NCI-H187 treated with DMSO at 0.1 percent for 48 hours (cell line): ENCODE measurements around the gene MAS1.
"Not testable (repeated sequence)": the region's sequence is repeated elsewhere in the genome, so short reads cannot be mapped to it uniquely, and the experiment has no call there.

ENCODE experiments used
- DNase-seq: peaks from one replicate; lab custom pipeline; 2025; lab: John Stamatoyannopoulos, UW

The MAS1 gene

DNA sequence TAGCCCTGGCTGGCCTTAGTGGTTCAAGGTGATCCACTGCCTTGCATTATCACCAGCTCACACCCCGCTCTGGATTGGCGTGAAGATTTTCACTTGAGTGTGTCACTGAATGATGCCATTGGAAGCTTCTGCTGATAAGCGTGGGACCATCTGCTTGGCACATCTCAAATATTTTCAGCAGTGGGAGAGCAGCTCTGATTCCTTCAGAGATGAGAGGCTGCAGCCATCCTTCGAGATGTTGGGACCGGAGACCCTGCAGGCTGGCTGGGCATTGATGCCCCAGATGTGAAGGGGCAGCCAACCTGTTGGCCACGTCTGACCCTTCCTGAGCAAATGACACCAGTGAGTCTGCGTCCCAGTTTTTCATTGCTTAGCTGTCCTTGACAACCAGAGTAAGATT lies at the start of gene MAS1:
TSS of gene MAS1 (plus strand) at position 197 of the 400 bp plus-strand sequence. CDS start 15,968 bp downstream, outside the sequence.
- DNase-seq = no peak

DNA sequence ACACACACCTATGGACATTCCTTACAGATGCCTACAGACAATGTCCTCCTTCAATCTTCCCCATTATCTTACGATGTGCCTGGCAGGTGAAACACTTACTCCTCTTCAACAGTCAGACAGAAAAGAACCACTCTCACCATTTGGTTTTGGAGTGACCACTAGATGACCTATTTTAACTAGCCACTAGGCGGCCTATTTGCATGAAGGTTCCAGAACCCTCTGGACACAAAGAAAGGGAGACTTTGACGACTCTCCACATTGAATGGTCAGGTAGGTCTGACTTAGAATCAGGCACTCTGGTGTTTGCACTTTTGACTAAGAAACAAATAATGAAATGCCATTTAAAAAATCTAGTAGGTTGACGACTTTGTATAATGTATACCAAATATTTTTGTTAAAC lies 48.8 kb upstream of the MAS1 start:
- no peak for DNase-seq

DNA sequence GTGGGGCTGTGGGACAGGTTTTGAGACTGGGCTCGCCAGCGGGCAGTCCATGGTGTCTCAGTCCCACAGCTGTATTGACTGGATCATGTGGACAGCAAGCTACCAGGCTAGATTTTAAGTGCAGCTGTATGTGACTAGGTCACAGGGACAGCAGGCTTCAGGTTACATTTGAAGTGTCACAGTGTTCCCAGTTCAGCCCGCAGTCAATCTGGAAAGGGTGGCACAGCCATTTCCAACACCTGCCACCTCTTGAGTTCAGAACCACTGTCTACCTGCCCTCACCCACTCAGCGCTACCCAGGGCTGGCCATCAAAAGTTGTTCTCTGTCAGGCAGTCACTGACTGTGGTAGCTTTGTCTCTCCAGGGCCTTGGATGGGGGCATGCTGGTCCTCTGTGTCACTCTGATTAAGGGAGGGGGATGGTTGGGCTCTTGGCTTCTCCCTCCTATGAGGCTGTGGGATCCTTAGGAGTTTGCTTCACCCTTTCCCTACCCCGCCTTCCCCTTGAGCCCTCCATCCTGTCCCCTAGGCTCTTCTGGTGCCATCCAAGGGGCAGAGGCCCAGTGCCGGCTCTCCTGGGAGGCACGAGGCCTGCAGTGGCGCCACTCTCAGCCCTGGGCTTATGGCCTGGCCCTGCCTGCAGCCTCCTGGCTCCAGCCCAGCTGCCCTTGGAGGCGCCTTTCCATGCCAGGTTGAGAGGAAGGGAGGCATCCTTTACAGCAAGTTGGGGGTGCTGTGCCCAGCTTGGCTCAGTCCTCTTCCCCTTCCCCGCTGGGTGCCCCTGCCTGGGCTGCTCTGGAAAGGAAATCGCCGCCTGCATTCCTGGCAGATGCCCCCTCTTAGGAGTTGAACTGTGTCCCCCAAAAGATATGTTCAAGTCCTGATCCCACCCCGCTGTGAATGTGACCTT lies 45.8 kb upstream of the MAS1 start:
- DNase-seq = peak; percentile 60

DNA sequence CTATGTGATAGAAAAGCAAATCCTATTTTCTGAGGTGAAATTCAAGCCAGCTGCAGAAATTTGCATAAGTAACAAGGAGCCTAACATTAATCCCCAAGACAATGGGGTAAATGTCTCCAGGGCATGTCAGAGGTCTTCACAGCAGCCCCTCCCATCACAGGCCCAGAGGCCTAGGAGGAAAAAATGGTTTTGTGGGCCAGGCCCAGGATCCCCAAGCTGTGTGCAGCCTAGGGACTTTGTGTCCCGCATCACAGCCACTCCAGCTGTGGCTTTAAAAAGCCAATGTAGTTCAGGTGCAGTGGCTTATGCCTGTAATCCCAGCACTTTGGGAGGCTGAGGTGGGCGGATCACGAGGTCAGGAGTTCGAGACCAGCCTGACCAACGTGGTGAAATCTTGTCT lies 42.2 kb upstream of the MAS1 start:
- DNase-seq = not testable (repeated sequence)

DNA sequence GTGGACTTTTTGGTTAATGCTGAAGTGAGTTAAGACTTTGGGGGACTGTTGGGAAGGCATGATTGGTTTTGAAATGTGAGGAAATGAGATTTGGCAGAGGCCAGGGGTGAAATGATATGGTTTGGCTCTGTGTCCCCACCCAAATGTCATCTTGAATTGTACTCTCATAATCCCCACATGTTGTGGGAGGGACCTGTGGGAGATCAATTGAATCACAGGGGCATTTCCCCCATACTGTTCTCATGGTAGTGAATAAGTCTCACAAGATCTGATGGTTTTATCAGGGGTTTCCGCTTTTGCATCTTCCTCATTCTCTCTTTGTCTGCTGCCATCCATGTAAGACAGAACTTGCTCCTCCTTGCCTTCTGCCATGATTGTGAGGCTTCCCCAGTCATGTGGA lies 40.9 kb upstream of the MAS1 start:
- DNase-seq = not testable (repeated sequence)

DNA sequence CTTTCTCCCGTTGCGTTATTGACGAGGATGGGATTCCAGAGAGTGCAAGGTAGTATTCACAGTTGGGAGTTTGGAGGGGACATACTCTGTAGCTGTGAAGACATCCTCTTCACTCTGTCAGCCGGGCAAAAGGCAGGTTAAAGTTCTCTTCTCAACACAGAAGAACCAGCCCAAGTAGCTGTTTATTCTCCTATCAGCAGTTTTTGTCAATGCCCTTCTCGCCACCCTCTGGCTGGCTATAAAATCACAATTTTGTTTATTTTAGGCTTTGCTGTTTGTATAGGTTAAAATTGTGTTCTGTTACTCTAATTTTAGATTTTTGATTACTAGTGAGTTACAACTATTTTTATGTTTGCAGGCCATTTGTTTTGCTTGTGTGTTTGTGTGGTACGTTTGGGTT lies 37.9 kb upstream of the MAS1 start:
- no peak for DNase-seq

DNA sequence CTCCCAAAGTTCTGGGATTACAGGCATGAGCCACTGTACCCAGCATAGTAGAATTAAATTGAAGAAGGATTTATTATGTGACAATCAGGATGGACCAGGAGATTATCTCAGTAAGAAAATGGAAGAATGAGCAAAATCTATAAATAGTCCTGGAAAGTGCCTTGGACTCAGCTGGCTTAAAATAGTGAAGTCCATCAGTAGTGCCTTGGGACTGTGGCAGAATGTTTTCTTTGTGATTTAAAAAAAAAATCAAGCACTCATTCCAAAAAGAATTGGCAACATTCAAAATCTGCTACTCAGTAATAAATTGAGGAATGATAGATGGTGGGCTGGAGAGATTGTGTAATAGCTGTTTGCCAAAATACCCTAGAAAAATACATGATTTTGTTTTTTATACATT lies 37.0 kb upstream of the MAS1 start:
- no peak for DNase-seq

DNA sequence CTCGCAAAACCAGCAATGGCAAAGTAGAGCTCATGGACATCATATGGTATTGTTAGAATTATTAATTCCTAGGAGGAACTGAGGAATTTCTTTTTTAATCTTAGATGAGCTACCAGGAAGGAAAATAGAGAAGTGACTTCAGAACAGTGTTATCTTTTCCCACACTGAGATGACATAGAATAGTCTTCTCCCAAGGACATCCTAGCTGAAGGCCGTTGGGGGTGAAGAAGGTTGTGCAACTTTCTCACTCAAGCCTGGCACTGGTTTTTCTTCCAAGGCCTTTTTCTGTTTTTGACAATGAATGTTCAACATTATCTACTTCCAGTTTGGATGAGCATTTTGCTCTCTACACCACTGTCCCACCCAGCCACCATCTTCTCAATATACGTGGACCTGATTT lies 35.8 kb upstream of the MAS1 start:
- no peak for DNase-seq

DNA sequence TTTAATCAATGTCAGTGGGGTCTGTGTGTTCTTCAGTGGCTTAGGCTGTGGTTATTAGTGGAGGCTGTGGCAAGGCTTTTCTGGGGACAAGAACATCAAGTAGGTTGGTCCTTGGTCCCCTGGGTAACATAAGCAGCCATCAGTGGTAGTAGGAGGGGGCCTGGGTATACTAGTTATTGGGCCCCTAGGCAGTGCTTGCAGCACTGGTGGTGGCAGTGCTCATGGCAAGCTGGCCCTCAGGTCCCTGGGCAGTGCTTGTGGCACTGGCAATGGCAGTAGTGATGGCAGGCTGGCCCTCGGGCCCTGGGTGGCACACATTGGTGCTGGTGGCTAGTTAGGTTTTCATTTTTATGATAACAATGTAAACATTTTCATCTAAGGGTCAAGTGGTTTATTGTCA lies 32.5 kb upstream of the MAS1 start:
- no peak for DNase-seq

DNA sequence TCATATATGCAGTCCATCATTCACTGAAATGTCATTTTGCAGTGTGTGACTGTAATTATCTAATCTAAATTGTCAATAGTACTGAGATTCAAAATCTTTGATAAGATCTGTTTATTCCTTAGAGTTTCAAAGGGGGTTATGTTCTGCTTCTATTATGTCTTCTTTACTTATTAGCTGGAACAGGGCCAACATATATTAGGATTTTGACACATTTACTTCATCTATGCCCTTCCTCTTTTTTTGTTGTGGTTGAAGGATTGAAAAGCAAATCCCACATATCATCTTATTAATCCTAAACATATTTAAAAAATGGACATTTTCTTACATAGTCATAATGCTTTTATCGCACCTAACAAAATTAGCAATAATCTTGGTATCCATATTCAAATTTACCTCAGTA lies 30.3 kb upstream of the MAS1 start:
- DNase-seq = no peak

DNA sequence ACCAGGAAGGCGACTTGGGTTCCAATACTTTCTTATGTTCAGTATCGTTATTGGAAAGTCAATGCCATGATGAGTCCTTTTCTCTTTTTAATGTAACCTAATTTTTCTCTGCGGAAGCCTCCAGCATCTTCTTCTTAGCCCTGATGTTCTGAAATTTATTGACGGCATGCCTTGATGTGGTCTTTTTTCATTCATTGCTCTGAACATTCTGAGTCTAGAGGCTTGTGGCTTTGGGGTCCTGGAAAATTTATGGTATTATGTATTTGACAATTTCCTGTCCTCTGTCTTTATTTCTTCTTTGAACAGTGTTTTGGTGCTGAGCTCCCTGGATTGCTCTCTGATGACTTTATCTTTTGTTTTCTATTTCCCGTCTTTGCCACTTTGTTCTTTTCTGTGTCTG lies 28.7 kb upstream of the MAS1 start:
- no peak for DNase-seq

DNA sequence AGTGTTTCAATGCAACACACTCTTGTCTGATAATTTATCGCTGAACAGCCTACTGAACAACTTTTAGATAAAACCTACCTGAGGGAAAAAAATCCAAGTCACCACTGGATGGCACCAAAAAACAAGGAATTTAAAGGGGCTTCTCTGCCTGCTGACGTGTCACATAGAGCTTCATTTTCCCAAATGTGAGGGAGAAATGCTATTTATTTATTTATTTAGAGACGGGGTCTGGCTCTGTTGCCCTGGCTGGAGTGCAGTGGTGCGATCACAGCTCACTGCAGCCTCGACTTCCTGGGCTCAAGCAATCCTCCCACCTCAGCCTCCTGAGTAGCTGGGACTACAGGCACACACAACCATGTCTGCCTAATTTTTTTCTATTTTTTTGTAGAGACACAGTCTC lies 27.4 kb upstream of the MAS1 start:
- not testable (repeated sequence) for DNase-seq

DNA sequence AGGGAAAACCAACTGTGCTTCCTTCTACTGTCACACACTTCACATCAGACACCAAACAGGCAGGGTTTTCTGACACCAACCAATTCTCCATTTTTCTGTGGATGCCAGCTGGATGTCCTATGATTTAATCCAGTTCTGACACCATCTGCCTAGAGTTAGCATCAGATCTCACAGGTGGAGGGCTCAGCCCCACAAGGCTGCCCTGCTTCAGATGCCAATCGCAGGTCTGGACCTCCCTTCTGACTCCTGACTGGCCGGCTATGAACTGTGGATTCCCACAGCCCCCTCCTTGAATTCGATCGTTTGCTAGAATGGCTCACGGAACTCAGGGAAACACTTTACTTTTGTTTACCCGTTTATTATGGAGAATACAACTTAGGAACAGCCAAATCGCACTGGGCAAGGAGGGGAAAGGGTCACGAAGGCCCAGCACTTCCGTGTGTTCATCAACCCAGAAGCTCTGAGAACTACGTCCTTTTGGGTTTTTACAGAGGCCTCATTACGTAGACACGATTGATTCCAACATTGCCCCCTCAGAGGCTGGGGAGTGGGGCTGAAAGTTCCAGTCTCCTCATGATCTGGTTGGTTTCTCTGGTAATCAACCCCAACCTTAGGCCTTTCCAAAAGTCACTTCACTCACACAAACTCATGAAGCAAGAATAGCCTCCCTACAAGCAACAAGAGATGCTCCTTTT lies 25.4 kb upstream of the MAS1 start:
- no peak for DNase-seq

DNA sequence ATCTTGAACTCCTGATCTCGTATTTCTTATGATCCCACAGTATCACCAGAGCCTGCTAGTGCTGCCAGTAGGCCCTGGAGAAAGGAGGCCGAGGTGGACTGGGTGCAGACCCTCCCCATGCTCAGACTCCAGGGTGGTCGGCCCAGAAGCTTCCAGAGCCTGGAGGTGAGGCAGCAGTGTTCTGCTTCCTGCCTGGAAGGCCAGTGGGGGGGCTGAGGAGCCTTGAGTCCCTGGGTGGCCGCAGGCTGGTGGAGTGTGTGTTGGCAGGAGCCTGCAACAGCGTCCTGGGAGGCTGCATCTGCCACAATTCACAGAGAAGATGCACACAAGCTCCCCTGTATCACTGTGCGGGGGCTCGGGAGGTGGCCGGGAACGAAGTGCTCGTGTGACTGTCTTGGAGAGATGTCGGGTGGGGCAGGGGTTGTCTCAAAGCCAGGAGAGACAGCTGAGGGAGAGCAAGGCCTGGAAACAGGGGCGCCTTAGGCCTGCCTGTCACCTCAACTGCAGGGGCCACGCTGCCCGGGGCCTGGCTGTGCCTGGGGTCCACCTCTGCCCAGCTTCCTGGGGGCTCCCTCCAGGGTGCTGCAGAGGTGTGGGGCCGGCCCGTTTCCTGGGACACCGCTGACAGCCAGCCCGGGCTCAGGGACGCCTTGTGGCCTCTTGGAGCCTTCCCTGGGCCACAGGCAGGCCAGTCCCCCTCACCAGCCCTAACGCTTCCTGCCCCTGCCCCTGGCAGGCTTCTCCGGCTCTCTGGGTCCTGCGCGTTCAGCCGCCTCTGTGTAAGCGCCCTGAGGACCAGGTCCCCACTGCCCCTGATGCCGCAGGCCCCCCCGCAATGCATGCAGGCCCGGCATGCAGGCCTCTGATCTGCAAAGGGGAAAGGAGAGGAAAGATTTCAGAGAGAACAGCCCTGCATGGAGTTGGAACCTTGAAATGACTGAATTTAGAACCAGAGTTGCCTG lies 24.2 kb upstream of the MAS1 start:
- DNase-seq = no peak

DNA sequence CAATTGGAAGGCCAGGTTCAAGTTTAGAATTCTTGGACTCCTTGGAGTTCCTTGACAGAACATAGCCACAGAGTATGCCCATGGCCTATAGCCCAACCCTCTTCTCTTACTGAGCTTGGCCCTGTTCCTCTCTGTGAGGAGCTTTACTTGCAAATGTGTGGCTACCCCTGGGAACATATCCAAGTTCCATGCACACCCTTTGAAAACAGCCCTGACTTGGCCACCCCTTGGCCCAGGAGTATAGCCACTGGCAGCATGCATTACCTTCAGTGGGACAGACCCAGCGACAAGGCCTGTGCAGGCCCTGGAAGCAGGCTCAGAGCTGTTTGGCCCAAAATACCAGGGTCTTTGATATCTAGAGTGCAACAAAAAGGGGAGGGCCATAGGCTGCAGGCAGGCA lies 19.5 kb upstream of the MAS1 start:
- no peak for DNase-seq

DNA sequence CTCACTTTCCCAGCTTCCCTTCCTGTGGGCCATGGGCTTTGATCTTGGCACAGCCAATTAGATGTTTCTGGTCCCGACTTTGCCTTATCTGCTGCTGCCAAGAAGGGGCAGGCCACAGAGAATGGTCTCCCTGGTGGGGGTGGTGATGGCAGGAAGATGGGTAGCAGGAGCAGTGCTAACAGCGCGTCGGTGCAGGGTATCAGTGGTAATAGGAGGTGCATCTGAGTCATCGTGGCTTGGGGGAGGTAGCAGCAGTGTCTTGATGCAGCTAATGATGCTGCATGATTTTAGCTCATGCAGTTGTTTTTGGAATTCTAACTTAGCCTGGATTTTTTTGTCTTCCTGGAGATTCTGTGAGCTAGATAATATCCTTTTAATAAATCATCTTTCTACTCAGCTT lies 18.9 kb upstream of the MAS1 start:
- no peak for DNase-seq

DNA sequence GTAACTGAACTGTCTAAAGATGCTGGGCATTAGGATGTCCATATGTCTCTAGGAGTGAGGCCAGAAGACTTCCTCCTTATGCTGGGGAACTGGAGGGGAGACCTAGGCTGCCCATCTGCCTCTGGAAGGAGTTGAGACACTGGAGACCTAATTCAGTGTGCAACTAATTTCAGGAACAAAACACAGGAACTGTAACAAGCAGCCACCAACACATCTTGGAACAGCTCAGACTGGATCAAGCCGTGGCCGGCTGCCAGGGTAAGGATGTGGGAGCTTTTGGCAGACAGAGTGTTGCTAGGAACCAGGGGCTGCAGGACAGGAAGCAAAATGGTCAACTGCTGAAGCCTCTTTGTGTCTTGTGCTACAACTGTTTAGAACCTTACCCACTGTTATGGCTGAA lies 16.4 kb upstream of the MAS1 start:
- no peak for DNase-seq

DNA sequence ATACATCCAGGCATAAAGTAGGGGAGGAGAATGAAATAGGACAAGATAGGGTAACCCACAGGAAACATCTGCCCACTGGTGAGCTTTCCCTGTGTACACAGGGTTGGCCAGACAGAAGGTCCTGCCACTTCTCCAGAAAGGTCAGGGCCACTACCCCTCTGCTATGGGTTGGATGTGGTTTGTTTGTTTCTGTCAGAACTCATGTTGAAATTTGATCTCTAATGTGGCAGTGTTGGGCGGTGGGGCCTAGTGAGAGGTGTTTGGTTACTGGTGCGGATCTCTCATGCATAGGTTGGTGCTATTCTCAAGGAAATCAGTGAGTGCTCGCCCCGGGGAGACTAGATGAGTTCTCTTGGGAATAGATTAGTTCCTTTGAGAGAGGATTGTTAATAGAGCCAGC lies 15.6 kb upstream of the MAS1 start:
- no peak for DNase-seq

DNA sequence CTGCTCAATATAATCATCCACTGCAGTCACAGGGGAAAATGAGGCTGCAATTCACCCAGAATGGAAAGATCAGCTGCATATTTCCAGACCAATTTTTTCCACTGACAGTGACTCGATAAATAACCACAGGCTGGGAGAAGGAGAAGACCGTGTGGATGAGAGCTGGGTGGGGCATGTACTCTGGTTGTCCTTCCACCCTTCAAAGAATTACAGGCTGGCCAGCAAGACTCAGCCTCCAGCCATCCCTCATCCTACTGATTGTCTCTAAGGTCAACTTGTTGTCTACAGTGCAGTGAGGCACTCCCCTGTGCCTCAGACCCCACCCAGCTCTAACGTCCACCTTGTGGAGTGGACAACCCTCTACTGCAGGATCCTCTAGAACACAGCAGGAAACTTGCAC lies 14.5 kb upstream of the MAS1 start:
- DNase-seq = no peak

DNA sequence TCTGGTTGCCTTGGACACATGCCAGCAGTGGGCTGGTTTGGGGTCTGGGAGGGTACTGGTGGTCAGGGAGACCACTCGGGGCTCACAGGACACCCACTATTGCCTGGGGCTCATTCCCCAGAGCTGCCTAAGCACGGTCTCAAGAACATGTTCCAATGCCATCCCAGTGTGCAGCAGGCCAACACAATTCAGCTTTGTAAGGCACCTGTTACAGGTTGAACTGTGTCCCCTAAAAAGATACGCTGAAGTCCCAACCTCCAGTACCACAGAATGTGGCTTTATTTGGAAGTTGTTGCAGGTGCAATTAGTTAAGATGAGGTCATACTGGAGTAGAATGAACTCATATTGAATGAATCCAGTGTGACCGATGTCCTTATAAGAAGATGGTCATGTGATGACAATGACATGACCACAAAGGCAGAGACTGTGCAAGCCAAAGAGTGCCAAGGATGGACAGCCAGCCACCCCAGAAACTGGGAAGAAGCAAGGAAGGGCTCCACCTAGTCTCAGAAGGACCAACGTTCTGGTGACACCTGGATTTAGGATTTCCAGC lies 13.5 kb upstream of the MAS1 start:
- no peak for DNase-seq

DNA sequence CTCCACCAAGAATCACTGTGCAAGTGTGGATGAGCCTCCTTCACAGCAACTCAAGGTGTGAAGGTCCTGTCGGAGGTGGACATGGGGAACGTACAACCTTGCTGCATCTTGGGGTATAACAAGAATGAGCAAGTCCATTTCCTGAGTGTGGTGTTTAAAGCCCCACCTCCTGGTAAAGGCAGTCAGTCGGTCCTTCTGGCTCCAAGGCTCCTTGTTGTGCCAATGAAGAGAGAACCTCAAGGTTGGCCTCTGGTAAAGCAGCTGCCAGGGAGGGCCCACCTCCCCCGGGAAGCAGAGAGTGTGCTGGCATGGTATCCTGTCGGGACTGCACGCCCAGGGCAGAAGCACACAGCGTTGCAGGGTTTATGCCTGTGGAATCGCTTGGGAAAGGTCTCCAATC lies 12.4 kb upstream of the MAS1 start:
- DNase-seq = no peak

DNA sequence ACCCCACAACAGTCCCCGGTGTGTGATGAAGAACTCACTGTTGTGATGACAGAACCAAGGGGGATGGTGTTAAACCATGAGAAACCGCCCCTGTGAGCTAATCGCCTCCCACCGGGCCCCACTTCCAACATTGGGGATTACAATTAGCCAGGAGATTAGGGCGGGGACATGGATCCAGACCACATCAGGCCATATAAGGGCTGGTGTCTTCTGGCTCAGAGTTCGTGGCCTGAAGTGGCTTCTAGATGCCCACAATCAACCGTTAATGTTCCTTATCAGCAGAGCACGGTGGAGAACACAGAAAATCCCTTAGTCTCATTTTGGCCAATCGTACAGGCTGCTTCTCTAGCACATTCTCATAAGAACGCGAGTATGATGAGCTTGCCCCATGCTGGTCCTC lies 10.9 kb upstream of the MAS1 start:
- DNase-seq = no peak
